NCI-H460 (cell line): Measurements from ENCODE around the gene FAM219A. TPM values are rescaled to one million over a fixed set of nuclear protein-coding genes. Genes with fewer than 3 reads are reported as not detected.
A peak's percentile ranks its signal among the peaks of the same experiment; 100 is the strongest.

ENCODE experiments used
- DNase-seq: peaks from one replicate; pipeline ENCODE4 v3.0.0-alpha.2; 2016; ENCODE audit warnings: low read depth; ENCODE audit errors: extremely low read depth
- total RNA-seq: library from RNA; depleted of rRNA; stranded (reverse); fragments of >200 nt; shearing (Covaris generic); gene quantifications from 2 replicates; pipeline ENCODE4 v1.2.3, GENCODE V29; 2014

FAM219A gene
- total RNA-seq, 1 experiment from 2014 or later, result 9.3 TPM

DNA sequence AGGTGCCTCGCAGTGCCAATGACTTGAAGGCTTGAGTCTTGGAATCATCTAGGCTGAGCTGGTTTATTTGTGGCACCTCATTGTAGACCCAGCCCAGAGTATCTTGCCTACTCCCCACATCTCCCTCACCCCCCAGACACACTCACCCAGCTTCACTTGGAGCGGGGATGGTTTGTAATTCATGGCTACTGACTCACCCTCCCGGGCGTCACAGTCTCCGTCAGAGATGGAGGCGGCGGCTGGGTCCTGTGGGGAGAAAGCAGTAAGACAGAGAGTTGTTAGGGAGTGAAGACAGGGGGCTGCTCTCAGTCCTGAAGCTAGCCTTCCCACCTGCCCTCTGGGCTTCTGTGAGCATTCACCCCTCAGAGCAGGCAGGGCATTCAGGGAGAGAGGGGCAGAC is 52.7 kb downstream of the FAM219A start:
- DNase-seq, result no peak

GRCh38 chr9:34403554-34404380 is 54.6 kb downstream of the FAM219A start:
- DNase-seq, result peak; percentile 39

DNA sequence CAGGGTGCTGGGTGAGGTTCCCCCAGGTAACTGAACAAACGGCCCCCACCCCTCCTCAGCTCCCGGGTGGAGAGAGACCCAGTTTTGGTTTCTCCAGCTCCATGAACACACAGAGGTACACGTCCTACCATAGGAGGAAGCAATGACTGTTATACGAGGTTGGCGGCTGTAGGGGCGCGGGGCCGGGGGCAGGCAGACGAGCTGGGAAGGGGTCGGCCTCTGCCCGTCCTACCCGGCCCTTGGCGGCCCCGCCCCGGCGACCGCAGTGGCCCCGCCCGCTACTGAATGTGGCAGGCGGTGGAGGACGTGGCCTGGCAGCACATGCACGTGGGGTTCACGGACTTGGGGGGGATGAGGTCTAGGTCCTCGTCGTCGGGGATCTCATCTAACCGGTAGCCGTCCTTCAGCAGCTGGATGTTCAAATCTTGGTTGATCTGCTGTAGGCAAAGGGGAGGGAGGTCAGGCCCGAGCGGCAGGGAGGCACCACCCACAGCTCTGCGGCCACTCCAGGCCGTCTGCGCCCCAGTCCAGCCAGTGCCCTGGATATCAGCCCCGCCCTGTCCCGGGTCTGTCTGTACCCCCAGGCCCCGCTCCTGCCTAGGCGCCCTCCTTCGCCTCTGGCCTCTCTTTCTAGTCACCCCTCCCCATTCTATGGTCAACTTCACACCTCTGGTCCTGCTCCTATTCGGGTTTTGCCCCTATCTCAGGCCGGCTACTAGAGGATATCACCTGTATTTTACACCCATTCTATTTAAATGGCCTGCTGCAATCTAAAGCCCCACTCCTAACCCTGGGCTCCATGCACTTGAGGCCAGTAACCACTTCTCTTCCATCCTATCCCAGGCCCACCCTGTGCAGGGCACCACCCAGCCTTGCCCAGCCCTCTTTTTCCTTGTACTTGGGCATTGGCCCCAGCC is 57.4 kb downstream of the FAM219A start:
- no peak for DNase-seq

DNA sequence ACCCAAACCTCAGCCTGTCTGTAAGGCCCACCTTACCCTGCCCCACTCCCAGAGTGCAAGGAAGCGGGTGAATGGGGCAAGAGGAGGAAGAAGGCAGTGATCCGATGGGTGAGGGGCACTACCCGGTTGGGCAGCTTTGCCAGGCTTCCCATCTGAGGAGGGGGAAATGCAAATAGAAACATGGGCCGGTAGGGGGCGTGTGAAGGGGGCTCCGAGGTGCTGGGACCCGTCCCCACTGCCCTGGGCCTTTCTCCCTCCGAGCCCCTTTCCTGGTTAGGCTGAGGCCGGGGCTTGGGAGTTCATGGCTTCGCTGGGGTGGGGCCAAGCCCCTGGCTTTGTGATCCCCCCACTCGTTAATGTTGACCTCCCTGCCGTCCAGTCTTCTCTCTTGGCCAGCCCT is 58.1 kb downstream of the FAM219A start:
- no peak for DNase-seq

GRCh38 chr9:34399729-34400128 is 58.6 kb downstream of the FAM219A start:
- no peak for DNase-seq

DNA sequence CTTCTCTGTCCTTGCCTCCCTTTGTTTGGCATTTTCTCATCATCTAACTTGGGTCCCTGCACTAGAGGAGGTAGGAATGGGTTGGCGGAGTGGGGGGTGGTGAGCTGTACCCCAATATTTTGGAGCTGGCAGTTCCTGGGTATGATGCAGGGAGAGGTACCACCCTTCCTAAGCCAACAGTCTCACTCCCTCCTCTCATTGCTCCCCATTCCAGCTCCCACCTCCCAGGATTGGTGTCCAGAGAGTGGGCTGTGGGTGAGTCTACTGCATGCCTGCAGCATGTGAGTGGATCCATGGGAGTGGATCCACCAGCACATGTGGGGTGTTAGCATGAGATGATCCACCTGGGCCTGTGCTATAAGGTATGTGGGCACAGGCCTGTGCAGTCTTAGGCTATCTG is 59.5 kb downstream of the FAM219A start:
- no peak for DNase-seq

- DNase-seq, result no peak
Measured at GRCh38 chr9:34396276-34397214, 61.8 kb downstream of the FAM219A start.

- DNase-seq, result no peak
Measured at GRCh38 chr9:34392511-34392910, 65.9 kb downstream of the FAM219A start.

DNA sequence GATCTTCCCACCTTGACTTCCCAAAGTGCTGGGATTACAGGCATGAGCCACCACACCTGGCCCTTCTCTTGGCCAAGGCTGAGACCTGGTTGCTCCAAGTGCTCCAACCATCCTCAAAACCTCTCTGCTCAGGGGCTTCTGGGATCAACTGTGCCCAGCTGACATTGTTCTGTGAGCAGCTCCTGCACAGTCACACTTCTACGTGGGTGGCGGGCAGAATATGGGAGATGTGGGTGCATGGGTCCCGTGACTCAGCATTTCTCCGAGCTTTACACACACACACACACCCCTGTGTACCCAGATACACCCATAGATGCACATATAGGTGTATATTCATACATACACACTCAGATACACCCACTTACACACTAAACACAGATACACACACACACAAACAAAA is 71.1 kb downstream of the FAM219A start:
- no peak for DNase-seq

- DNase-seq, result no peak
Measured at GRCh38 chr9:34386656-34387055, 71.7 kb downstream of the FAM219A start.

DNA sequence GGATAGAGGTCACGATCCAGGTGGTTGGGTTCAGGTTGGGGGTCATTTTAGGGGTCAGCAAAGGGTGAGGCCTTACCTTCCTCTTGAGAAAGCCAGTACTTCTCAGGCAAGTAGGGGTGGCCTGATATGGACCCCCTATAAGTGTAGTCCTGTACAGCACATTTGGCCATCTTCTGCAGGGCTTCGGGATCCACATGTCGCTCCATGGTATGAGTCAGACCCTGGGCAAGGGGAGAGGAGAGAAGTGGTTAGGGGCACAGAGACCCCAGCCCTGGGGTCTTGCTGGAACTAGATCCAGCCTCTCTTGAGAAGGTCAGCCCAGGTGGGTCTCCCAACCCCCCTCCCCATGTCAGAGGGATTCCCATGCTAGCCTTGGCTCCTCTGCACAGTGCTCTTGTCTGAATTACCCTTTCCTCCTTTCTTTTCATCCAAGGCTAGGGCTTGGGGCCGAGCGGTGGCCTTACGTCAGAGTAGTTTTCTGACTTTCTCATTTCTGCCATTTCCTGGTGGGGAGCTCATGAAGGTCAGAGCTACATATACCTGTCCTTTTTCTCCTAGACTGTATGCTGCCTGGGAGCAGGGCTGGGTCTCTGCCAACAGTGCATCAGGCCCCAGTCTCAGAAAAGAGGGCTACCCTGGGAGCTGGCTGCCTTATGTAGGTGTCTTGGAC is 72.7 kb downstream of the FAM219A start:
- DNase-seq, result no peak

GRCh38 chr9:34384368-34385165 is 73.8 kb downstream of the FAM219A start:
- no peak for DNase-seq

DNA sequence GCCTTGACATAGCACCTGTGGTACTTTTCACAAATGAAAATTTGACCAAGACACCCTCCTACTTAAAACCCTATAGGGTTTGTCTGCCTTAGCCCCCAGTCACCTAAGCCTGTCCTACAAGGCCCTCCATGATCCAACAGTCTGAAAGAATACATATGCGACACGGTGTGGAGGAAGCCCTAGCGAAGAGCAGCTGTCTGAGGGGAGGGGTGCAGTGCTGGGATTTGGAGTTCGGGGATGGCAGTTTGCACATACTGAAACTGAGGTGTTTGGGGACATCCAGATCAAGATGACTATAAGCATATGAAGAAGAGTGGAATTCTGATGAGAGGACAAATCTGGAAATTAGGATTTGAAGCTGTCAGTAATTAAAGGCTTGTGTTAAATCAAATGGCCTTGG is 74.5 kb downstream of the FAM219A start:
- no peak for DNase-seq

DNA sequence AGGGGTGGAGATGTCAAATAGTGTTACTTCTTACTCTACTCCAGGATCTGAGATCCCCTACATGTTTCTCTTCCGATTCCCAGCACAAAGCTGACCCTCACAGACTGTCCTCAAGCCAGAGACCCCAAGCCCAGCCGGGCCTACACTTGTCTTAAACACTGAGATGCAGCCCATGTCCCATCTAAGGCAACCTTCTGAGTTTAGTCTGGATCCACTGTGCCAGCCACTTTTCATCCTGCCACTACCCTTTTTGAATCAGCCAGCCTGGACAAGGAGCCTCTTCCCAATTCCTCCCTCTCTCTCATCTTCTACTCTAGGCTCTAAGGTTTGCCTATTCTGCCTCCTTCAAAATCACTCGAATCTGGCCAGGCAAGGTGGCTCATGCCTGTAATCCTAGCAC is 75.5 kb downstream of the FAM219A start:
- no peak for DNase-seq

- no peak for DNase-seq
Measured at GRCh38 chr9:34382054-34382453, 76.3 kb downstream of the FAM219A start.

DNA sequence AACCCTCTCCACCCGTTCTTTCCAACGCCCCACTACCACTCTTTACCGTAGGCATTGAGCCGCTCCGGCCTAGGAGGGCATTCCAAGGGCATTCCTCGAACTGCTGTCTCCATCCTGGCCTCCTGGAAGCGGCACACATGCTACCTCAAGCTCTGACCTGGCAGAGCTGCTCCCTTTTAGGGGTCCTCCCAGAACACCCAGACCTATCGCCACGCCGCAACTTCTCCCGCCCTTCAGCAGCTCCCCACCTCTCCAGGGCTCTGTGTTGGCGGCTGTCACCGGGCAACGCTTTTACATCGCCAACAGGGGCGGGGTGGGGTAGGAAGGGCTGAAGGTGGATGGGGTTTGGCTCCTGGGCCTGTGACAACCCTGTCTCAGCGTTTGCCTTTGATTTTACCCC is 77.0 kb downstream of the FAM219A start:
- DNase-seq, result no peak

DNA sequence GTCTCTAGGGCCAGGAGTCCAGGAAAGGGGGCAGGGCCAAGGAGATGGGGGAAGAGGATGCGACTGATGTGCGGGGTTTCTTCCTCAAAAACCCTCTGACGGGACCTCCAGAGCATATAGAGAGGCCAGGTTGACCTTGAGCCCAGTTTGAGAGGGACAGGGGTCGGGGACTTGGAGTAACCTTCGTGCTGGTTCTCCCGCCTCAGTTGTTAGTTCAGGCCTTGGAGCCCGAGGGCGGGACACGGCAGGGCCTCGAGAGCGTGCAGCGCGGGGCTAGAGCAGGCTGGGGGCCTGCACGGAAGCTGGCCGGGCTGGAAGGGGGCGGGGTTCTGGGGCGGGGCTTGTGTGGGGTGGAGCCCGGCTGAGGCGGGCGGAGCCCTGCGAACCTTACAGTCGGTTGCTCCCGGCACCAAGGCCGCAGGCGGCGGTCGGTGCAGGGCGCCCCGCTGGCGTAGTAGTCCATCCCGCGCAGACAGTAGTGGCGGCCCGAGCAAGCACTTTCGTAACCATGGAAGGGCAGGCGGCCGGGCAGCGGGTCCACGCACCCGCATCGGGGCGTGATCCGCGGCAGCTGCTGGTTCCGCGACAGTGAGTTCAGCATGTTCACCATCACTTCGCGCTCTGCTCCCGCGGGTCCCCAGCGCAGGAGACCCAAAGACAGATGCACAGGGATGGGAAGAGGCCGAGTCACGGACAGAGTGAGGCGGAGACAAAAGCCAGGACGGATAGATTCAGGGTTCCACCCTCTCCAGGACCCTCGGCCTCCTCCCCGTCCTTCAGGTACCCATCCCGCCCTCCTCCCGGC is 77.7 kb downstream of the FAM219A start:
- DNase-seq, result peak; percentile 34

DNA sequence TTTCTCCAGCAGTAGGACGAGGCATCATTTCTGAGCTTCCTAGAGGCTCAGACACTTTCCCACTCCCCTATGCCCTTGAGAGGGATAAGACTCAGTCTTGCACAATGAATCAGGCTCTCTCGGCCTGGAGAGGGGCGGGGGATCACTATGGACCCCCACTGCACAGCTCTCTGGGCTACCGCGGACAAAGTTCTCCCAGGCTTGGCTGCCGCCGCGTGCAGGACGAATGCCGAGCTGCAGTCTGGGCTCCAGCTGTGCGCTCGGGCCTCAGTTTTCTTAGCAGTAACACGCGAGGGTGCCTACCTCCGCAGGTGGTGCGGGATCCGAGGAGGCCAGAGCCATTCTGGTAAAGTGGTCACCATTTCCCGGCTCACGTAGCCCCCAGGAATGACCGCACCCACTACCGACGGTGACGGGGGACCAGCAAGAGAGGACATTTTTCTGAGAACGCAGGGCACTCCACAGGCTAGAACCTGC is 78.3 kb downstream of the FAM219A start:
- no peak for DNase-seq
